Caco-2 (cell line): ENCODE data around the gene UBE2U. TPM values are rescaled to one million over a fixed set of nuclear protein-coding genes. Genes with fewer than 3 reads are reported as not detected.

Experiments used
- BruUV-seq: library from RNA; stranded (reverse); fragments of 400-500 nt; replicated peaks from 2 replicates; lab custom pipeline; 2021; lab: Mats Ljungman, UMichigan
- CTCF ChIA-PET: fragments of 300-600 bp; sonication (Branson Sonifier 250); formaldehyde crosslinking; loops from one replicate; lab custom pipeline; 2022; ENCODE audit warnings: antibody characterized with exemption; lab: Charles Lee
- POLR2A ChIA-PET: fragments of 300-600 bp; sonication (Branson Sonifier 250); formaldehyde crosslinking; loops from one replicate; lab custom pipeline; 2022; ENCODE audit warnings: antibody characterized with exemption; lab: Charles Lee
- DNase-seq, 2 experiments: peaks; one replicate each; pipeline versions ENCODE4 v3.0.0 to v3.0.0-alpha.2; 2020 to 2022
- H3K27me3 ChIP-seq: replicated peaks from 2 replicates; pipeline ENCODE4 v1.6.0; 2011; ENCODE audit warnings: low read length; ENCODE audit not compliant: control insufficient read depth, insufficient read depth
- H3K36me3 ChIP-seq: 2 replicates; pipeline ENCODE4 v1.5.1; 2011; ENCODE audit warnings: low read length; ENCODE audit not compliant: control insufficient read depth, insufficient read depth
- H3K4me1 ChIP-seq: fragments of 250-450 bp; sonication (Bioruptor Pico); 2 replicates; pipeline ENCODE4 v1.5.1; 2020; ENCODE audit warnings: mild to moderate bottlenecking
- H3K4me3 ChIP-seq: 2 replicates; pipeline ENCODE4 v1.5.1; 2011; ENCODE audit warnings: low read depth, mild to moderate bottlenecking, control low read depth, low read length
- H3K9me3 ChIP-seq: fragments of 250-450 bp; sonication (Bioruptor Pico); 2 replicates; pipeline ENCODE4 v1.5.1; 2020; ENCODE audit warnings: mild to moderate bottlenecking, moderate library complexity
- H3K27ac Mint-ChIP-seq: one replicate; pipeline ENCODE4 v1.8.0; 2022; ENCODE audit warnings: mixed read lengths; ENCODE audit not compliant: unreplicated experiment
- H3K27me3 Mint-ChIP-seq: one replicate; pipeline ENCODE4 v1.8.0; 2022; ENCODE audit warnings: mixed read lengths; ENCODE audit not compliant: insufficient read depth, unreplicated experiment
- H3K36me3 Mint-ChIP-seq: one replicate; pipeline ENCODE4 v1.8.0; 2022; ENCODE audit warnings: mild to moderate bottlenecking, mixed read lengths; ENCODE audit not compliant: insufficient read depth, unreplicated experiment
- H3K4me1 Mint-ChIP-seq: one replicate; pipeline ENCODE4 v1.8.0; 2022; ENCODE audit warnings: low read depth, mixed read lengths; ENCODE audit not compliant: unreplicated experiment
- H3K4me3 Mint-ChIP-seq: one replicate; pipeline ENCODE4 v1.8.0; 2022; ENCODE audit warnings: mild to moderate bottlenecking, moderate library complexity, mixed read lengths; ENCODE audit not compliant: unreplicated experiment
- H3K9me3 Mint-ChIP-seq: one replicate; pipeline ENCODE4 v1.8.0; 2022; ENCODE audit warnings: mixed read lengths; ENCODE audit not compliant: unreplicated experiment
- intact Hi-C: fragments of 100-400 bp; cut with micrococcal nuclease; formaldehyde crosslinking; loops from one replicate; pipeline ENCODE4 v1.10.0; 2022; ENCODE audit not compliant: unreplicated experiment
- total RNA-seq: library from RNA; stranded (reverse); gene quantifications from 2 replicates; pipeline ENCODE4 v1.2.3, GENCODE V29; 2022
- TF ChIP-seq, protein P1 (sequence below), 2 experiments: fragments of 200-600 bp in 1 of 2; IDR thresholded peaks; 1 replicate in 1 of 2; 2 replicates in 1 of 2; pipeline versions ENCODE4 v1.5.1 to v1.8.0; 2011 to 2022; ENCODE audit warnings: antibody characterized with exemption in 1 of 2, control low read depth in 1 of 2, inconsistent platforms in 1 of 2, low read depth in 1 of 2, low read length in 1 of 2, mild to moderate bottlenecking in 1 of 2, moderate library complexity in 1 of 2; ENCODE audit not compliant: insufficient read depth in 1 of 2, severe bottlenecking in 1 of 2, unreplicated experiment in 1 of 2

The UBE2U gene
- total RNA-seq, 1 experiment from 2014 or later: not detected

DNA sequence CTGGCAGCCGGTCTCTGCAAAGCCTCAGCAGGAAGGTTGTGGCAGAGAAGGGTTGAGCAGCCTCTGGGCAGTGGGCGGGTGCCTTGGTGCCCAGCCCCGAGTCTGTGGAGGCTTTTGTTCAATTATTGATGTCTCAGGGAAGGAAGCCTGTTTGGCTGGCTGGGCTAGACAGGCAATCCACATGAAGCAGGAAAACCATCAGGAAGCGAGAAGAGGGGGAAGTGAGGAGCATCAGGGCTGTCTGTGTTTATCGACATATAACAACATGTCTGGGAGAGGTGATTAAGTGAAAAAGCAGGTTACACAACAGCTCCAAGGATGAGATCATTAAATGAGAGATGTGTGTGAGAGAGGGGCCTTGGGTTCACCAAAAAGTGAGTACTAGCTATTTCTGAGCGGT is 105.4 kb downstream of the UBE2U start:
- H3K4me1 ChIP-seq: no peaks in the 10 kb centered on the region
- CTCF ChIA-PET: no interaction called here
- Mint-ChIP-seq H3K27me3 (no peaks in the 10 kb centered on the region), H3K4me1 (no peaks in the 10 kb centered on the region), H3K9me3 (no peaks in the 10 kb centered on the region), H3K27ac (no peak overlapping the region), H3K4me3 (no peak overlapping the region), H3K36me3 (no peaks in the 10 kb centered on the region)
- no TSS peak for BruUV-seq
- intact Hi-C loops: no loop called here
- TF ChIP-seq, protein P1, sequence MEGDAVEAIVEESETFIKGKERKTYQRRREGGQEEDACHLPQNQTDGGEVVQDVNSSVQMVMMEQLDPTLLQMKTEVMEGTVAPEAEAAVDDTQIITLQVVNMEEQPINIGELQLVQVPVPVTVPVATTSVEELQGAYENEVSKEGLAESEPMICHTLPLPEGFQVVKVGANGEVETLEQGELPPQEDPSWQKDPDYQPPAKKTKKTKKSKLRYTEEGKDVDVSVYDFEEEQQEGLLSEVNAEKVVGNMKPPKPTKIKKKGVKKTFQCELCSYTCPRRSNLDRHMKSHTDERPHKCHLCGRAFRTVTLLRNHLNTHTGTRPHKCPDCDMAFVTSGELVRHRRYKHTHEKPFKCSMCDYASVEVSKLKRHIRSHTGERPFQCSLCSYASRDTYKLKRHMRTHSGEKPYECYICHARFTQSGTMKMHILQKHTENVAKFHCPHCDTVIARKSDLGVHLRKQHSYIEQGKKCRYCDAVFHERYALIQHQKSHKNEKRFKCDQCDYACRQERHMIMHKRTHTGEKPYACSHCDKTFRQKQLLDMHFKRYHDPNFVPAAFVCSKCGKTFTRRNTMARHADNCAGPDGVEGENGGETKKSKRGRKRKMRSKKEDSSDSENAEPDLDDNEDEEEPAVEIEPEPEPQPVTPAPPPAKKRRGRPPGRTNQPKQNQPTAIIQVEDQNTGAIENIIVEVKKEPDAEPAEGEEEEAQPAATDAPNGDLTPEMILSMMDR (IDR thresholded peaks at IDR 0.05; ENCODE audit: insufficient read depth in 1 of 2, low read depth in 1 of 2, low read length in 1 of 2, severe bottlenecking in 1 of 2, unreplicated experiment in 1 of 2): no peak
- POLR2A ChIA-PET: no interaction called here
- H3K27me3 ChIP-seq: no peaks in the 10 kb centered on the region
- H3K9me3 ChIP-seq: no peaks in the 10 kb centered on the region
- no peaks in the 10 kb centered on the region for H3K36me3 ChIP-seq
- DNase-seq: no peak
- no peak overlapping the region for H3K4me3 ChIP-seq

DNA sequence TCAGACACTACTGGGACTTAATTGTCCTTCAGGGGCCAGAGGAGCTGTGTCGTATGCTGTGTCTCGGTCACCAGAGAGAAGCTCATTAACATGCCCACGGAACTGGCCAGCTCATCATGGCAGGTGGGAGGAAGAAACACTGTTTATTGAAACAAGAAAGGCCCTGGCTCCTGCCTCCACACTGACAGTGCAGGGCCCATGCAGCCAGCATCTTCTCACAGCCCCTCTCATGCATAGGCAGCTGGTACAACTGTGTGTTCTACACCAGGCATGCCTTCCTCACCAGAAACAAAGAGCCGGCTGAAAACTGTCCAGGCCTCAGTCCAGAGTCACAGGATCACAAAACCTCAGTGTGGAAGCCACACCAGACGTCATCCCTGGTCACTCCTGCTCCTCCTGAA is 106.0 kb downstream of the UBE2U start:
- Mint-ChIP-seq H3K9me3 (no peaks in the 10 kb centered on the region), H3K4me3 (no peak overlapping the region), H3K27ac (no peak overlapping the region), H3K36me3 (no peaks in the 10 kb centered on the region), H3K4me1 (no peaks in the 10 kb centered on the region), H3K27me3 (no peaks in the 10 kb centered on the region)
- no TSS peak for BruUV-seq
- TF ChIP-seq, protein P1 (IDR thresholded peaks at IDR 0.05; ENCODE audit: insufficient read depth in 1 of 2, low read depth in 1 of 2, low read length in 1 of 2, severe bottlenecking in 1 of 2, unreplicated experiment in 1 of 2): no peak
- no peak overlapping the region for H3K4me3 ChIP-seq
- intact Hi-C loops: no loop called here
- H3K4me1 ChIP-seq: no peaks in the 10 kb centered on the region
- no peaks in the 10 kb centered on the region for H3K9me3 ChIP-seq
- CTCF ChIA-PET: no interaction called here
- no peaks in the 10 kb centered on the region for H3K27me3 ChIP-seq
- POLR2A ChIA-PET: no interaction called here
- no peak for DNase-seq
- H3K36me3 ChIP-seq: no peaks in the 10 kb centered on the region

DNA sequence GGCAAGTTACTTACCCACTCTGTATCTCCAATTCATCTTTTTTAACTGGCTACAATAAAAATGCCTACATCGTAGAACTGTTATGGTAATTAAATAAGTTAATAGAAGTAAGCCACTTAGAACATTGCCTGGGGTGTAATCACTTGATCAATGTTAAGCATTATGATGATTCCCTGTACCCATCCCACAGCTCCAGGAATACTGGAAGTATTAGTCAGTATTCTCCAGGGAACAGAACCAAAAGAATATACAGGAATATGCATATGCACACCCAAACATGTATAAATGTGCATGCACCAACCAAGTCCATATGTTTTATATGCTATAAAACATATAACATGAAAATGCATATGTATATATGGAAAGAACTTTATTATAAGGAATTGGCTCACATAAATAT is 107.3 kb downstream of the UBE2U start:
- H3K27me3 ChIP-seq: no peaks in the 10 kb centered on the region
- no peaks in the 10 kb centered on the region for H3K4me1 Mint-ChIP-seq
- TF ChIP-seq, protein P1 (IDR thresholded peaks at IDR 0.05; ENCODE audit: insufficient read depth in 1 of 2, low read depth in 1 of 2, low read length in 1 of 2, severe bottlenecking in 1 of 2, unreplicated experiment in 1 of 2): no peak
- H3K27ac Mint-ChIP-seq: no peak overlapping the region
- CTCF ChIA-PET: no interaction called here
- POLR2A ChIA-PET: no interaction called here
- H3K36me3 ChIP-seq: no peaks in the 10 kb centered on the region
- H3K27me3 Mint-ChIP-seq: no peaks in the 10 kb centered on the region
- BruUV-seq: no TSS peak
- no peaks in the 10 kb centered on the region for H3K9me3 Mint-ChIP-seq
- intact Hi-C loops: no loop called here
- H3K4me3 ChIP-seq: no peak overlapping the region
- no peaks in the 10 kb centered on the region for H3K9me3 ChIP-seq
- H3K36me3 Mint-ChIP-seq: no peaks in the 10 kb centered on the region
- H3K4me1 ChIP-seq: no peaks in the 10 kb centered on the region
- DNase-seq: no peak
- H3K4me3 Mint-ChIP-seq: no peak overlapping the region
